Nephron progenitor cell (in vitro differentiated cells): ENCODE measurements around the gene ADRA2C.

Experiments
- DNase-seq: peaks from one replicate; pipeline ENCODE4 v3.0.0; 2021
- H3K27ac Mint-ChIP-seq: 2 replicates; pipeline ENCODE4 v1.8.0; 2021; ENCODE audit warnings: mild to moderate bottlenecking, moderate library complexity, mixed read lengths
- H3K27me3 Mint-ChIP-seq: 2 replicates; pipeline ENCODE4 v1.8.0; 2021; ENCODE audit warnings: mild to moderate bottlenecking, low read depth, mixed read lengths; ENCODE audit not compliant: poor library complexity
- H3K36me3 Mint-ChIP-seq: 2 replicates; pipeline ENCODE4 v1.8.0; 2021; ENCODE audit warnings: low read depth, mixed read lengths
- H3K4me1 Mint-ChIP-seq: 2 replicates; pipeline ENCODE4 v1.8.0; 2021; ENCODE audit warnings: mixed read lengths
- H3K4me3 Mint-ChIP-seq: 2 replicates; pipeline ENCODE4 v1.8.0; 2021; ENCODE audit warnings: mild to moderate bottlenecking, moderate library complexity, mixed read lengths
- H3K9me3 Mint-ChIP-seq: 2 replicates; pipeline ENCODE4 v1.8.0; 2021; ENCODE audit warnings: mild to moderate bottlenecking, moderate library complexity, mixed read lengths
- TF ChIP-seq, protein P1 (sequence below): fragments of 200-600 bp; sonication (generic); IDR thresholded peaks from 2 replicates; pipeline ENCODE4 v1.5.0; 2021; ENCODE audit warnings: antibody characterized with exemption

The ADRA2C gene

DNA sequence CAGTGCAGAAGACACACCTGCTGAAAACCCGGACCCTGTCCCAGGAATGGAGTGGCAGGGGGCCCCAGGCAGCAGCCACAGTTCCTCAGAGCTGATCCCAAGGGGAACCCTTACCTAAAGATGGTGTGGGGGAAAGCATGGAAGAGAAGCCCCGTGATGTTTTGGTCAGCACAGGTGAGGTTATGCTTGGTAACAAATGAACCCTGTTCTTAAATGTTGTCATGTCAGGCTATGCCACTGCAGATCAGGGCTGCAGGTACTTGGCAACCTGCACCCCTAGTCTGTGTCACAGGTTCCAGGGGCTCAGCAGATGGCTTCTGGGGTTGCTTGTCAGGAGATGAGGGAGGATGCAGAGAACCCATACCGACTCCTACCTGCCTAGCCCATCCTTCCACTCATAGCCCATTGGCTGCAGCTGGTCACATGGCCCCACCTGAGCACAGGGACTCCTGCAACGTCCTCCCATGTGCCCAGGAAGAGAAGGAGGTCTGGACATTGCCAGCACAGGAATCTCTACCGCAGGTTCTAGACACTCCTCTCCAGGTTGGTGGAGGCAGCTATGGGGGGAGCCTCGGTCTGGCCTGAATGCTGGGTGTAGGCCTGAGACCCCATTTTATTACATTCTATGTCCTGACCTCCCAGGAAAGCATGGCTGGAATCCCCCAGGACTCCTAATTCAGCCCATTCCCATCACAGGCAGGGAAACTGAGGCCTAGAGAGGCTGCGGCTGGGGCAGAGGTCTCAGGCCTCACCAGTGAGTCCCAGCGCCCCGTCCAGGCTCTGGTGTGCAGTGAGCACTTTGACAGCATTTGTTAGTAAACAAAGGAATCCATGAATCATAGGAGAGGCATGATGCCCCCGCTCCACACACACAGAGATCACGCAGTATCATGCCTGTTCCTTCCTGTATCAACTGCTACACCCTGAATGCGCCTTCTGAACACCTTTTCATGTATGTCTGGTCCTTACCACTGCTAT, 51.1 kb downstream of the ADRA2C start:
- TF ChIP-seq, protein P1, sequence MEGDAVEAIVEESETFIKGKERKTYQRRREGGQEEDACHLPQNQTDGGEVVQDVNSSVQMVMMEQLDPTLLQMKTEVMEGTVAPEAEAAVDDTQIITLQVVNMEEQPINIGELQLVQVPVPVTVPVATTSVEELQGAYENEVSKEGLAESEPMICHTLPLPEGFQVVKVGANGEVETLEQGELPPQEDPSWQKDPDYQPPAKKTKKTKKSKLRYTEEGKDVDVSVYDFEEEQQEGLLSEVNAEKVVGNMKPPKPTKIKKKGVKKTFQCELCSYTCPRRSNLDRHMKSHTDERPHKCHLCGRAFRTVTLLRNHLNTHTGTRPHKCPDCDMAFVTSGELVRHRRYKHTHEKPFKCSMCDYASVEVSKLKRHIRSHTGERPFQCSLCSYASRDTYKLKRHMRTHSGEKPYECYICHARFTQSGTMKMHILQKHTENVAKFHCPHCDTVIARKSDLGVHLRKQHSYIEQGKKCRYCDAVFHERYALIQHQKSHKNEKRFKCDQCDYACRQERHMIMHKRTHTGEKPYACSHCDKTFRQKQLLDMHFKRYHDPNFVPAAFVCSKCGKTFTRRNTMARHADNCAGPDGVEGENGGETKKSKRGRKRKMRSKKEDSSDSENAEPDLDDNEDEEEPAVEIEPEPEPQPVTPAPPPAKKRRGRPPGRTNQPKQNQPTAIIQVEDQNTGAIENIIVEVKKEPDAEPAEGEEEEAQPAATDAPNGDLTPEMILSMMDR = no peak
- Mint-ChIP-seq H3K9me3 (peaks cover 3% of the 10 kb centered on the region), H3K27me3 (peaks cover 26% of the 10 kb centered on the region), H3K36me3 (no peaks in the 10 kb centered on the region), H3K27ac (no peak overlapping the region), H3K4me1 (peaks cover 8% of the 10 kb centered on the region), H3K4me3 (no peak overlapping the region)
- no peak for DNase-seq
